Epithelial cell of proximal tubule (primary cell): ENCODE data around the gene MARF1. TPM values are rescaled to one million over a fixed set of nuclear protein-coding genes. Genes with fewer than 3 reads are reported as not detected.
"Not testable (repeated sequence)": the region's sequence is repeated elsewhere in the genome, so short reads cannot be mapped to it uniquely, and the experiment has no call there.

Experiments
- DNase-seq: peaks from one replicate; pipeline ENCODE4 v3.0.0-alpha.2; 2011; ENCODE audit warnings: low read depth
- H3K4me3 ChIP-seq: 2 replicates; pipeline ENCODE4 v1.5.1; 2011; ENCODE audit warnings: low read depth, mild to moderate bottlenecking, low read length
- CTCF ChIP-seq: conservative IDR thresholded peaks from 2 replicates; pipeline ENCODE4 v1.5.1; 2012; ENCODE audit warnings: low read depth, mild to moderate bottlenecking, low read length
- total RNA-seq: library from RNA; depleted of rRNA; stranded (reverse); fragments of >200 nt; gene quantifications from 2 replicates; pipeline ENCODE4 v1.2.3, GENCODE V29; 2015

MARF1 gene
- total RNA-seq, 1 donor from 2014 or later = 9.5 TPM

GRCh38 chr16:15608398-15609285, 34.3 kb downstream of the MARF1 start:
- DNase-seq = no peak
- H3K4me3 ChIP-seq = no peak overlapping the region
- TF ChIP-seq CTCF = no peak

GRCh38 chr16:15607700-15608396, 35.1 kb downstream of the MARF1 start:
- no peak for TF ChIP-seq CTCF
- H3K4me3 ChIP-seq = no peak overlapping the region
- no peak for DNase-seq

- not testable (repeated sequence) for H3K4me3 ChIP-seq, DNase-seq
These were observed 35.7 kb downstream of the MARF1 start for GRCh38 chr16:15607221-15607699.

- TF ChIP-seq CTCF = no peak
- H3K4me3 ChIP-seq = no peak overlapping the region
- no peak for DNase-seq
These were observed 36.3 kb downstream of the MARF1 start for GRCh38 chr16:15606518-15607220.

- DNase-seq = no peak
- H3K4me3 ChIP-seq = no peak overlapping the region
These were observed 37.0 kb downstream of the MARF1 start for GRCh38 chr16:15605839-15606517.

More at GRCh38 chr16:15605839-15606517, 37.0 kb downstream of the MARF1 start:
- no peak for TF ChIP-seq CTCF
